Body of pancreas (tissue), 4 donors: ENCODE measurements around the gene C6orf136. TPM values are rescaled to one million over a fixed set of nuclear protein-coding genes. Genes with fewer than 3 reads are reported as not detected.
A peak's percentile ranks its signal among the peaks of the same experiment; 100 is the strongest.

ENCODE experiments used
- ATAC-seq: fragments of 150-250 bp; one replicate; pipeline ENCODE4 v1.9.1; 2016
- DNase-seq, 4 donors: peaks; one replicate each; pipeline ENCODE4 v3.0.0-alpha.2; 2019
- H3K27ac ChIP-seq, 4 donors: fragments of 200-600 bp; sonication (generic); 1 replicate in 3 of 4; 2 replicates in 1 of 4; pipeline versions ENCODE4 v1.5.1 to v1.6.1; 2016 to 2019; ENCODE audit warnings: mild to moderate bottlenecking in 1 of 4, mixed read lengths in 1 of 4, moderate library complexity in 1 of 4
- H3K27me3 ChIP-seq, 2 donors: fragments of 200-600 bp; sonication (generic); one replicate each; pipeline ENCODE4 v1.6.0; 2016; ENCODE audit warnings: mild to moderate bottlenecking in 1 of 2
- H3K36me3 ChIP-seq, 2 donors: fragments of 200-600 bp; sonication (generic); replicated peaks in 1 of 2; 2 replicates each; pipeline ENCODE4 v1.5.1; 2016; ENCODE audit warnings: low read depth in 2 of 2; ENCODE audit not compliant: insufficient read depth in 1 of 2
- H3K4me1 ChIP-seq: fragments of 200-600 bp; sonication (generic); one replicate; pipeline ENCODE4 v1.6.0; 2016
- H3K4me3 ChIP-seq, 2 donors: fragments of 200-600 bp; sonication (generic); 1 replicate in 1 of 2; 2 replicates in 1 of 2; pipeline ENCODE4 v1.5.1; 2016 to 2019
- H3K9me3 ChIP-seq, 3 donors: fragments of 200-600 bp; sonication (generic); 1 replicate in 2 of 3; 2 replicates in 1 of 3; pipeline ENCODE4 v1.5.1; 2016
- POLR2A ChIP-seq, 3 donors: fragments of 450-650 bp; IDR thresholded peaks; one replicate each; pipeline ENCODE4 v1.6.1; 2016; ENCODE audit warnings: antibody characterized with exemption in 3 of 3, mild to moderate bottlenecking in 2 of 3
- WGBS, 2 donors: methylation state at CpG; one replicate each; pipeline ENCODE4 v1.1.5; 2017; 5-methylcytosine and 5-hydroxymethylcytosine counted together
- intact Hi-C: fragments of 100-400 bp; cut with DNase I; formaldehyde crosslinking; loops from one replicate; pipeline ENCODE4 v1.15.1; 2023
- total RNA-seq, 2 donors: library from RNA; depleted of rRNA; stranded (reverse); fragments of >200 nt; gene quantifications; one replicate each; pipeline ENCODE4 v1.1.0, GENCODE V29; 2016
- TF ChIP-seq, protein P1 (sequence below), 7 experiments: fragments of 450-650 bp in 4 of 7; fragments of 200-600 bp in 3 of 7; sonication (generic) in 3 of 7; IDR thresholded peaks; one replicate each; pipeline ENCODE4 v1.5.1; 2016 to 2019; ENCODE audit warnings: antibody characterized with exemption in 7 of 7

The C6orf136 gene
- total RNA-seq, 2 donors from 2014 or later = 7.3 to 28.3 TPM

DNA sequence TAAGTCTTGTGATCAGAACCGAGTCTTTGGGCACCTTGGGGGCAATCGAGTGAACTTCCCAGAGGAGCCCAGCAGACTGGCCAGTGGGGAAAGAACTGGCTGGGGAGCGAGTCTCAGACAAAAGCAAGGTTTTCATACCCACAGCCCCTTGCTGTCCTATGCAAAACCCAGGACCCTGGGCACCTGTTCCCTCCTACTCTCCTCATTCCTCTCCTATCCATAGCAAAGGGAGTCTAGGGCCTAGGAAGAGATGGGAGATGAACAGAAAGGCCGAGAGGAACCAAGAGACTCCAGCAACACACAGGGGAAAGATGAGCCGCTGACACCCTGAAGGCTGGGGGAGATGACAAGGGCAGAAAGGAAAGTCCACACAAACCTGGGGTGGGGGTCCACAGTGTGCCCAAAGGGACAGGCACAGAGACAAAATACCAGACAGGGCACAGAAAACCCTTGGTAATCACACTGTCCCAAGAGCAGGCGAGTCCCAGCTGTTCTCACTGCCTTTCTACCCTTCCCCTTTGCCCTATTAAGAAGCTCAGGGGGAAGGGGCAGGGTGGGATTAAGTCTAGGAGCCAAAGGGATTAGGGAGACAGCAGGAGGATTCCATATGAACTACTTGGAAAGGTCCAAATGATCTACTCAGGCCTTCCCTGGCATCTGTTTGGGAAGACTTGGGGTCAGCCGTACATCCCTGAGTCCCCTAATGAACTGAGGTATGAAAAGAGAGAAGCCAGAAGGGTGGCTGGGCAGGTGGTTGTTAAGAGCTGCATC, 33.0 kb downstream of the C6orf136 start:
- WGBS, 2 donors = 68 to 75% methylated on average over 7 of the region's 7 CpGs
- no peaks in the 10 kb centered on the region for H3K9me3 ChIP-seq
- DNase-seq (no peak), ATAC-seq (no peak)
- TF ChIP-seq, protein P1, sequence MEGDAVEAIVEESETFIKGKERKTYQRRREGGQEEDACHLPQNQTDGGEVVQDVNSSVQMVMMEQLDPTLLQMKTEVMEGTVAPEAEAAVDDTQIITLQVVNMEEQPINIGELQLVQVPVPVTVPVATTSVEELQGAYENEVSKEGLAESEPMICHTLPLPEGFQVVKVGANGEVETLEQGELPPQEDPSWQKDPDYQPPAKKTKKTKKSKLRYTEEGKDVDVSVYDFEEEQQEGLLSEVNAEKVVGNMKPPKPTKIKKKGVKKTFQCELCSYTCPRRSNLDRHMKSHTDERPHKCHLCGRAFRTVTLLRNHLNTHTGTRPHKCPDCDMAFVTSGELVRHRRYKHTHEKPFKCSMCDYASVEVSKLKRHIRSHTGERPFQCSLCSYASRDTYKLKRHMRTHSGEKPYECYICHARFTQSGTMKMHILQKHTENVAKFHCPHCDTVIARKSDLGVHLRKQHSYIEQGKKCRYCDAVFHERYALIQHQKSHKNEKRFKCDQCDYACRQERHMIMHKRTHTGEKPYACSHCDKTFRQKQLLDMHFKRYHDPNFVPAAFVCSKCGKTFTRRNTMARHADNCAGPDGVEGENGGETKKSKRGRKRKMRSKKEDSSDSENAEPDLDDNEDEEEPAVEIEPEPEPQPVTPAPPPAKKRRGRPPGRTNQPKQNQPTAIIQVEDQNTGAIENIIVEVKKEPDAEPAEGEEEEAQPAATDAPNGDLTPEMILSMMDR (IDR thresholded peaks at IDR 0.05) = no peak
- no peak for TF ChIP-seq POLR2A (IDR thresholded peaks at IDR 0.05)
- H3K36me3 ChIP-seq = no peaks in the 10 kb centered on the region
- no peaks in the 10 kb centered on the region for H3K27me3 ChIP-seq
- peak overlapping the region in 3 of 4 donors; percentile 7 to 51 (median 27) for H3K27ac ChIP-seq
- H3K4me1 ChIP-seq = peaks cover 45% of the 10 kb centered on the region
- no peak overlapping the region for H3K4me3 ChIP-seq
- intact Hi-C loops = loop anchor here (5.0 kb wide), 1 partner anchor 47 kb away; no protein-coding TSS in a partner anchor

DNA sequence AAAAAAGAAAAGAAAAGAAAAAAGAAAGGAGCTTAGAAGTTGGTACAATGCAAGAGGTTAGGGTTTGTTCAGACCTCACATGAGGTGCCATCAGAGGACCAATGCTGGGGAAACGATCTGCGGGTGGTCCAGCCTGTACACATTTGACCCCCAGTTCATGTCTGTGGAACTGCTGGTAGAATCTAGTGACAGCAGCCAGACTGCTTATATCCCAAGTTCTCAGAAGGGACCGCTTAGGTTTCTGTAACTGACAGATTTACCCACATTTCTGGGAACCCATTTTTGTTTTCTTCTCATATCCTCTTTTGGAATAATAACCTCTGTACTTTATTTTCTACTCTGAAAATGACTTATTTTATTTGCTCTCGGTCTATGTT, 34.8 kb downstream of the C6orf136 start:
- Histone ChIP-seq H3K27ac (peak overlapping the region in 3 of 4 donors; percentile 64 to 98 (median 95)), H3K27me3 (no peaks in the 10 kb centered on the region), H3K4me3 (no peak overlapping the region), H3K4me1 (peaks cover 59% of the 10 kb centered on the region), H3K36me3 (no peaks in the 10 kb centered on the region), H3K9me3 (no peaks in the 10 kb centered on the region)
- no peak for DNase-seq
- intact Hi-C loops = loop anchor here (5.0 kb wide), 1 partner anchor 46 kb away; no protein-coding TSS in a partner anchor
- no peak for TF ChIP-seq POLR2A (IDR thresholded peaks at IDR 0.05)
- TF ChIP-seq, protein P1 (IDR thresholded peaks at IDR 0.05) = no peak
- whole genome bisulfite sequencing, 2 donors = 66 to 69% methylated on average over 4 of the region's 4 CpGs
- ATAC-seq = no peak

DNA sequence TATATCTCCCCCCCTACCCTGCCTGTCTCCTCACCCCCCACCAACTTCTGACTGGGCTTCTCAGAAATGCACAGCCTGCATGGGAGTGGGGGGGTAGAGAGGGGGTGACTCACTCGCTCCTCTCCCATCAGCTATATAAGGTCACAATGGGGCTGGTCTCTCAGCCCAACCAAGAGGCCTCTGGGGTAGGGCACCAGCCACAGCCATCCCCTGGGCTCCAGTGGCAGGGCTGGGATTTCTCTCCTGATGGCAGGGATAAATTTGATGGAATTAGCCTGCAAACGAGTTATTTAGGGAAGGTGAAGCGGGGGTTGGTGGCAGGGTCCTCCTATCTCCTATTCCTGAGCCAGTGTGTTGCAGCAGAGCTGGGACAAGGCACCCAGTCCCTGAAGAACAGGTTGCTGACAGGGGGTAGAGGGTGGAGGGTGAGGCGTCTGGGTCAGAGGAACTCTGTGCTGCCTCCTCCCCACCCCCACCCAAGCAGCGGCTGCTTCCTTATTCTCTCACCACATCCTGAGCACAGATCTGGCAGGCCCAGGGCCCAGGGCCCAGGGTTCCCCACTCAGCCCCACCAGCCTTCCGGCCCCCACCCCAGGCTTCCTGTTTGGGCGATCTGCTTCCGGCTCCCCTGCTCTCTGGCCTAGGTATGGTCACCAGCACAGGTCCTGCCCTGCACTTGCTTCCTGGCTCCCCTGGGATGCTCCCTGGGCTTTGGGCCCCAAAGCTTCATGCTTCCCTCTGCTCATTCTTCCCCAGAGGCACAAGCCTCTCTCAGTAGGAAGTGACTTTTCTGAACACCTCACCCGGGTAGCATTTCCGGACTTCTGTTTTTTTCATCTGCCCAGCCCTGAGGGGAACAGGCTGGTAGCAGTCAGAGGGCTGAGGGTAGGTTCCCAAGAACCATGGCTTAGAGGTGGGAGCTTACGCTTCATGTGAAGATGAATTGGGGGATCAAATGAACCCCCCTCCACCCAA, 35.5 kb downstream of the C6orf136 start:
- peak overlapping the region; percentile 9 to 98 (median 80) for H3K27ac ChIP-seq
- no peaks in the 10 kb centered on the region for H3K9me3 ChIP-seq
- intact Hi-C loops = loop anchor here (5.0 kb wide), 1 partner anchor 45 kb away; no protein-coding TSS in a partner anchor
- H3K4me3 ChIP-seq = no peak overlapping the region
- peak; percentile 47 to 80 (median 59) for DNase-seq
- H3K4me1 ChIP-seq = peaks cover 59% of the 10 kb centered on the region
- no peaks in the 10 kb centered on the region for H3K36me3 ChIP-seq
- TF ChIP-seq POLR2A (IDR thresholded peaks at IDR 0.05) = peak in 2 of 3 donors; percentile 42 to 52
- TF ChIP-seq, protein P1 (IDR thresholded peaks at IDR 0.05) = no peak
- peak; percentile 7 for ATAC-seq
- WGBS, 2 donors = 50 to 60% methylated on average over 10 of the region's 11 CpGs
- H3K27me3 ChIP-seq = no peaks in the 10 kb centered on the region

DNA sequence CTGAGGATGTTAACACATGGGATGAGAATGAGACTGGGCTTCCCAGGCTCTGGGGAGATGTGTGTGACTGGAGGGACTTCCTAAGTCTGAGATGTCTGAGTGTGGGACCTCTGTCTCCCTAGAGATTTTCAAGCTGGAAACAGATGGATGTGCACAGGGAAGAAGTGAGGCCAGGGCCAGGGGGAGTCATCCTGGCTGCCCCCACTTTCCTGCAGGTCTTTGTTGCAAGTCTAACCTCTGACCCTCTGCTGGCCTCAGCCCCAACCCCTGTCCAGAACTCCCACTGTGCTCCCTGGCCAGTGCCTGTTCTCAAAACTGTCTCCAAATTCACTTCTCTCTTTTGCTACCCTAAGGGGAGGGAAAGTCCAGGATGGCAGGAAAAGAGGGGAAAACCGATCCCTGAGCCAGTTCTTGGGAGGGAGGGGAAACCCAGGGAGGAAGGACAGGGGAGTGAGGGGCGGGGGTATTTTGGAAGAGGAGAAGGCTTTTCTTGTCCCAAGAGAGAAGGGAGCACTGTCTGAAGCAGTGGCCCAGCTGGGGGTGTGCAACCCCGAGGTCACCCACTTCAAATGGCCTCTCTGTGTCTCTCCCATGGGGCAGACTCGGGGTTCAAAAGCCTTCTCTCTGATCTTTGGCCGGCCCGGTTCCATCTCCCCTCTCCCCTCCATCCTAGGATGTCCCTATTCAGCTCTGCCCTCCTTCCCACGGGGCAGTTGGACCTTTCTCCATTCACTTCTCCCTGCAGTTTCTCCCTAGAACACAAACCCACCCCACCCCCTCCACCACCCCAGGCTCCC, 36.4 kb downstream of the C6orf136 start:
- DNase-seq (no peak), ATAC-seq (no peak)
- Histone ChIP-seq H3K9me3 (no peaks in the 10 kb centered on the region), H3K4me3 (peak overlapping the region in 1 of 2 donors; percentile 17), H3K4me1 (peaks cover 69% of the 10 kb centered on the region), H3K27ac (peak overlapping the region; percentile 9 to 98 (median 80)), H3K36me3 (no peaks in the 10 kb centered on the region), H3K27me3 (no peaks in the 10 kb centered on the region)
- 39% methylated on average over 6 to 7 of the region's 7 CpGs for WGBS, 2 donors
- intact Hi-C loops = loop anchor here (5.0 kb wide), 1 partner anchor 44 kb away; no protein-coding TSS in a partner anchor
- TF ChIP-seq, protein P1 (IDR thresholded peaks at IDR 0.05) = no peak
- no peak for TF ChIP-seq POLR2A (IDR thresholded peaks at IDR 0.05)
